Mesenchymal stem cell (in vitro differentiated cells and primary cell): Measurements from ENCODE around the gene GNAZ.
"Not testable (repeated sequence)": the region's sequence is repeated elsewhere in the genome, so short reads cannot be mapped to it uniquely, and the experiment has no call there.

Source experiments
- DNase-seq: peaks from one replicate; pipeline ENCODE4 v3.0.0-alpha.2; 2013
- H2AFZ ChIP-seq: one replicate; pipeline ENCODE4 v1.6.1; 2013; ENCODE audit warnings: low read depth, mild to moderate bottlenecking, control low read depth, inconsistent platforms, low read length, moderate library complexity
- H2AK5ac ChIP-seq: 2 replicates; pipeline ENCODE4 v1.6.1; 2013; ENCODE audit warnings: low read length, moderate library complexity, mild to moderate bottlenecking, inconsistent platforms; ENCODE audit not compliant: severe bottlenecking
- H2BK120ac ChIP-seq: one replicate; pipeline ENCODE4 v1.6.1; 2013; ENCODE audit warnings: low read depth, mild to moderate bottlenecking, inconsistent platforms, low read length, moderate library complexity
- H2BK12ac ChIP-seq, 2 experiments: one replicate each; pipeline ENCODE4 v1.6.1; 2013; ENCODE audit warnings: inconsistent platforms in 2 of 2, low read length in 2 of 2, mild to moderate bottlenecking in 2 of 2, moderate library complexity in 2 of 2, control low read depth in 1 of 2
- H2BK15ac ChIP-seq: one replicate; pipeline ENCODE4 v1.6.1; 2013; ENCODE audit warnings: mild to moderate bottlenecking, low read depth, inconsistent platforms; ENCODE audit not compliant: poor library complexity, severe bottlenecking
- H2BK5ac ChIP-seq: 2 replicates; pipeline ENCODE4 v1.6.1; 2013; ENCODE audit warnings: low read depth, mild to moderate bottlenecking, low read length, control low read depth, inconsistent platforms; ENCODE audit not compliant: poor library complexity, severe bottlenecking
- H3K14ac ChIP-seq, 2 experiments: one replicate each; pipeline ENCODE4 v1.6.1; 2013; ENCODE audit warnings: inconsistent platforms in 2 of 2, low read length in 2 of 2, control low read depth in 1 of 2, mild to moderate bottlenecking in 1 of 2, moderate library complexity in 1 of 2
- H3K18ac ChIP-seq, 2 experiments: one replicate each; pipeline ENCODE4 v1.6.1; 2013; ENCODE audit warnings: inconsistent platforms in 2 of 2, low read length in 2 of 2, control low read depth in 1 of 2, low read depth in 1 of 2, mild to moderate bottlenecking in 1 of 2
- H3K23ac ChIP-seq, 2 experiments: one replicate each; pipeline ENCODE4 v1.6.1; 2013; ENCODE audit warnings: inconsistent platforms in 2 of 2, low read length in 2 of 2, mild to moderate bottlenecking in 2 of 2, moderate library complexity in 2 of 2, control low read depth in 1 of 2
- H3K27ac ChIP-seq: 2 replicates; pipeline ENCODE4 v1.5.1; 2013; ENCODE audit warnings: mild to moderate bottlenecking, moderate library complexity, low read length, control low read depth, inconsistent platforms; ENCODE audit not compliant: poor library complexity, severe bottlenecking
- H3K27me3 ChIP-seq, 2 experiments: 2 replicates each; pipeline versions ENCODE4 v1.6.1 to v1.7.0; 2013; ENCODE audit warnings: low read length in 2 of 2, mild to moderate bottlenecking in 2 of 2, moderate library complexity in 2 of 2, control low read depth in 1 of 2, inconsistent platforms in 1 of 2; ENCODE audit not compliant: control insufficient read depth in 1 of 2, insufficient read depth in 1 of 2
- H3K36me3 ChIP-seq, 2 experiments: 2 replicates each; pipeline versions ENCODE4 v1.6.1 to v1.7.0; 2013; ENCODE audit warnings: low read length in 2 of 2, control low read depth in 1 of 2, inconsistent platforms in 1 of 2, low read depth in 1 of 2, mild to moderate bottlenecking in 1 of 2; ENCODE audit not compliant: insufficient read depth in 2 of 2, control insufficient read depth in 1 of 2
- H3K4ac ChIP-seq, 2 experiments: one replicate each; pipeline ENCODE4 v1.6.1; 2013; ENCODE audit warnings: inconsistent platforms in 2 of 2, low read length in 2 of 2, mild to moderate bottlenecking in 2 of 2, moderate library complexity in 2 of 2, control low read depth in 1 of 2, low read depth in 1 of 2
- H3K4me1 ChIP-seq: 2 replicates; pipeline ENCODE4 v1.6.1; 2013; ENCODE audit warnings: low read depth, low read length, control low read depth; ENCODE audit not compliant: control insufficient read depth, insufficient read depth
- H3K4me2 ChIP-seq: 2 replicates; pipeline ENCODE4 v1.6.1; 2013; ENCODE audit warnings: low read length, mild to moderate bottlenecking, inconsistent platforms; ENCODE audit not compliant: poor library complexity, severe bottlenecking
- H3K4me3 ChIP-seq, 2 experiments: 2 replicates each; pipeline versions ENCODE4 v1.5.1 to v1.7.0; 2013; ENCODE audit warnings: low read length in 2 of 2, mild to moderate bottlenecking in 2 of 2, control low read depth in 1 of 2, low read depth in 1 of 2; ENCODE audit not compliant: insufficient read depth in 1 of 2
- H3K79me1 ChIP-seq: replicated peaks from 2 replicates; pipeline ENCODE4 v1.6.1; 2013; ENCODE audit warnings: mild to moderate bottlenecking, control low read depth, low read length, inconsistent platforms; ENCODE audit not compliant: poor library complexity, severe bottlenecking
- H3K9ac ChIP-seq: 2 replicates; pipeline ENCODE4 v1.7.0; 2013; ENCODE audit warnings: mild to moderate bottlenecking, low read length, moderate library complexity
- H3K9me3 ChIP-seq: 2 replicates; pipeline ENCODE4 v1.7.0; 2013; ENCODE audit warnings: mild to moderate bottlenecking, low read length; ENCODE audit not compliant: control insufficient read depth
- H4K8ac ChIP-seq: one replicate; pipeline ENCODE4 v1.6.1; 2013; ENCODE audit warnings: inconsistent platforms, mild to moderate bottlenecking, low read length, moderate library complexity
- H4K91ac ChIP-seq: one replicate; pipeline ENCODE4 v1.6.1; 2013; ENCODE audit warnings: mild to moderate bottlenecking, low read length, inconsistent platforms
- WGBS: methylation state at CpG from one replicate; pipeline ENCODE4 v1.1.7; 2013; ENCODE audit warnings: mixed read lengths; 5-methylcytosine and 5-hydroxymethylcytosine counted together

Gene GNAZ

GRCh38 chr22:23026777-23027176 lies 43.5 kb upstream of the GNAZ start:
- Histone ChIP-seq H3K79me1 (no peaks in the 10 kb centered on the region), H3K14ac (no peak overlapping the region), H3K27me3 (peaks cover 0 to 9% of the 10 kb centered on the region in 2 experiments), H2BK12ac (no peak overlapping the region), H3K27ac (no peak overlapping the region), H3K9me3 (no peaks in the 10 kb centered on the region), H2AK5ac (no peak overlapping the region), H3K9ac (no peak overlapping the region), H2AFZ (no peak overlapping the region), H3K36me3 (no peaks in the 10 kb centered on the region), H2BK120ac (no peak overlapping the region), H3K23ac (no peak overlapping the region), H3K4ac (no peak overlapping the region), H2BK15ac (no peak overlapping the region), H3K4me2 (no peak overlapping the region), H3K18ac (no peak overlapping the region), H4K8ac (no peak overlapping the region), H3K4me1 (no peaks in the 10 kb centered on the region), H2BK5ac (no peak overlapping the region), H3K4me3 (no peak overlapping the region), H4K91ac (no peak overlapping the region)
- no peak for DNase-seq
- 78% methylated on average over 10 of the region's 10 CpGs for WGBS

DNA sequence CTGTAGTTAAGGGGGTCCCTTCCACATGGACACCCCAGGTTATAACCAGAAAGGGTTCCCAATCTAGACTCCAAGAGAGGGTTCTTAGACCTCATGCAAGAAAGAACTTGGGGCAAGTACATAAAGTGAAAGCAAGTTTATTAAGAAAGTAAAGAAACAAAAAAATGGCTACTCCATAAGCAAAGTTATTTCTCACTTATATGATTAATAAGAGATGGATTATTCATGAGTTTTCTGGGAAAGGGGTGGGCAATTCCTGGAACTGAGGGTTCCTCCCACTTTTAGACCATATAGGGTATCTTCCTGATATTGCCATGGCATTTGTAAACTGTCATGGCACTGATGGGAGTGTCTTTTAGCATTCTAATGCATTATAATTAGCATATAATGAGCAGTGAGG lies 42.5 kb upstream of the GNAZ start:
- not testable (repeated sequence) for H2BK15ac ChIP-seq, H2AFZ ChIP-seq, H3K79me1 ChIP-seq, H3K18ac ChIP-seq, H3K27ac ChIP-seq, H3K27me3 ChIP-seq, H3K4me3 ChIP-seq, H2BK12ac ChIP-seq, H3K4me2 ChIP-seq, H2AK5ac ChIP-seq, H3K4ac ChIP-seq, H2BK5ac ChIP-seq, H3K36me3 ChIP-seq, H3K14ac ChIP-seq, H3K4me1 ChIP-seq, H4K91ac ChIP-seq, H3K9me3 ChIP-seq, H4K8ac ChIP-seq, H2BK120ac ChIP-seq, DNase-seq, H3K23ac ChIP-seq, H3K9ac ChIP-seq

DNA sequence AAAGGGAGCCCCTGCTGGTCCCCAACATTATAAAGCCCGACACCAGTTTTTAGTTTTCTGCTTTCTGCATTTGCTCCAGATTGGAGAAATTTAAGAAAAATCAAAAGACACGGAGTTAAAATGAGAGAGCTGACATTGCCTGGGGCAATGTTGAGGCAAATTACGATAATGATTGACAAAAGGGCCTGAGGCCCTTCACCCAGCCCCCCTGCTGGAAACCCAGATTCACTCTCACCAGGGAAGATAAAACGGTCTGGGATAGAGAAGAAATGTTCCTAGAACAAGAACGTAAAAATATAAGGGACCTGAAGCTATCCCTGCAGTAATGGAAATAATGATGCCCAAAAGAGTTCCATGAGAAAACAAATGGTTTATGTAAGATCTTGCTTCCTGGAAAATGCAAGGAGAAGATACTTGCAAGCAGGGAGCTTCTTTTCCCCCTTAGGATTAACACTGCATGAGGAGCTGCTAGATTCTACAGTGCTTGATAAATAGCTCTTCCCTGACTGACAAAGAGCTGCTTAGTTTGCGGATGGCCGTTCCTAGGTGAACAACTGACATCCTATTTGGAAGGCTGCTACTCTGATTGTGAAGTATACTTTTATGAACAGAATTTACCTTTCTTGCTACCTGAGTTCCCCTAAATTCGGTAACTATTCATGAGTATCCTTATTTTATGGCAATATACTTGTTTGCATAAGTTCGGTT lies 40.6 kb upstream of the GNAZ start:
- Histone ChIP-seq H2BK15ac (no peak overlapping the region), H3K23ac (no peak overlapping the region), H2AK5ac (no peak overlapping the region), H3K9me3 (no peaks in the 10 kb centered on the region), H3K14ac (no peak overlapping the region), H2BK12ac (no peak overlapping the region), H3K27me3 (peaks cover 0 to 9% of the 10 kb centered on the region in 2 experiments), H3K4me2 (no peak overlapping the region), H3K36me3 (no peaks in the 10 kb centered on the region), H4K8ac (no peak overlapping the region), H2BK5ac (no peak overlapping the region), H3K4ac (no peak overlapping the region), H3K9ac (no peak overlapping the region), H3K4me1 (no peaks in the 10 kb centered on the region), H3K4me3 (no peak overlapping the region), H3K27ac (no peak overlapping the region), H3K79me1 (no peaks in the 10 kb centered on the region), H3K18ac (no peak overlapping the region), H2BK120ac (no peak overlapping the region), H2AFZ (no peak overlapping the region), H4K91ac (no peak overlapping the region)
- WGBS: 53% methylated on average over 7 of the region's 9 CpGs
- DNase-seq: no peak

GRCh38 chr22:23031381-23031780 lies 38.9 kb upstream of the GNAZ start:
- H3K9me3 ChIP-seq: no peaks in the 10 kb centered on the region
- no peak overlapping the region for H3K4me3 ChIP-seq
- no peak overlapping the region for H3K23ac ChIP-seq
- no peak overlapping the region for H4K8ac ChIP-seq
- no peak overlapping the region for H2AFZ ChIP-seq
- no CpG with 5 or more reads among the region's 4 CpGs for WGBS
- H3K79me1 ChIP-seq: no peaks in the 10 kb centered on the region
- no peak overlapping the region for H4K91ac ChIP-seq
- no peak for DNase-seq
- H2BK120ac ChIP-seq: no peak overlapping the region
- H2BK15ac ChIP-seq: no peak overlapping the region
- no peak overlapping the region for H3K18ac ChIP-seq
- no peak overlapping the region for H3K27ac ChIP-seq
- no peak overlapping the region for H3K4me2 ChIP-seq
- H3K27me3 ChIP-seq: peaks cover 0 to 9% of the 10 kb centered on the region in 2 experiments
- no peak overlapping the region for H3K14ac ChIP-seq
- no peak overlapping the region for H2BK5ac ChIP-seq
- H3K4me1 ChIP-seq: no peaks in the 10 kb centered on the region
- no peak overlapping the region for H2BK12ac ChIP-seq
- no peak overlapping the region for H2AK5ac ChIP-seq
- H3K4ac ChIP-seq: no peak overlapping the region
- no peaks in the 10 kb centered on the region for H3K36me3 ChIP-seq
- H3K9ac ChIP-seq: no peak overlapping the region
